Stromal cell of bone marrow (primary cell): ENCODE results near the gene CPXM2.

Experiments
- DNase-seq: peaks from one replicate; pipeline ENCODE4 v3.0.0-alpha.2; 2012; ENCODE audit warnings: low read depth

Gene CPXM2

DNA sequence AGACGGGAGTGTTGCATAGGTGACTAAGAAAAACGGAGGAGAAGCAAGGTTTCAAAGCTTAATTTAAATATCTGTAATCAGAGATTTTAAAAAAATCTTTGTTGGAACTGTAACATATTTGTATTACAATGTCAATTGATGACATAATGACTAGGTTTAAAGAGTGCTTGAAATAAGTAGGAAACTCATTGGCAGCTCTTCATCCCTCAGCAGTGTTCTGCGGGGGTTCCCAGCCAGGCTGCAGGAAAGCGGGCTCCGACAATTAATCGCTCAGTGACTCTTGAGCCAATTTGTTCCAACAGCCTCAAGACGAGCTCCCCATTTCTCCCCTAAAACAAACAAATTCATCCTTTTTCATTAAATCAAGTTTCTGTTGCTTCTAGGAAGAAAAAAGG is 22.6 kb downstream of the CPXM2 start:
- no peak for DNase-seq

DNA sequence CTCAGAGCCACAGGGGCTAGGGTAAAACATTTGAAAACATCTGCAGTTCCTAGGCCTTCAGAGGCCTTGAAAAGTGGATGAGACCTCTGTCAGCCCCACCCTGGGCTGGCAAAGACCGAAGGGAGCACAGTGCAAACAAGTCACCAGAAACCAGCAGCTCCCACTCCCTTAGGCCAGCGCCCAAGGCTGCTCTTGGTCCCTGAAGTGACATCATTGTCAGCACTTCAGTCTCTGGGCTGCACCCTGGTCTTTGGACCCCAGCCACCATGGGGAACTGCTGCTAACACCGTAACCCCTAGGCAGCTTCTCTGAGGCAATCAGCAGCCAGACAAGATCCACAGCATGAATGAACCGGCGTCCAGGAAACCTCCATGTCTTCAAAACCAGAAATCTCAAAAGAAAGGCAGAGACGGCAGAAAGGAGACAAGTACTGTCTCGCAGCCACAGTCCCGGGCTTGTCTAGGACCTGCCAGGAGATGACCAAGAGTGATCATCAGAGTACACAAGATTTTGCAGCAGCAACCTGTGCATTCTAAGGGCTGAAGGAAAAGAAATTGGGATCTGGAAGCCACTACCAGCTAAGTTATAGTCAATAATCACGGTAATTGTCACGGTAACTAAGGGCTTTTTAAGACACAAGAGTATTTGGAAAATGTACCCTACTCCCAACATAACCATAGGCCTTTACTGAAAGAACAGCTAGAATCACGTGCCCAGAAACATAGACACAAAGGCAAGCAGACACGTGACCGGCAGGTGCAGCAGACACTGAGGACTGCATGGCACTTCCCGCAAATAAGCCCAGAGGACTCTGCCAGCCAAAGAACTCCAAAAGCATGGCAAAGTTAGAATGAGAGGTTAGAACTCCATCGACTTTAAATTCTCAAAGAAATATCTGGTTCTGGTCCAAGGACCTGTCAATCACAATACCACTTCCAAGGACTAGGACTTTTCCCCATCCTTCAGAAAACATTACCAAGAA is 23.3 kb downstream of the CPXM2 start:
- no peak for DNase-seq

DNA sequence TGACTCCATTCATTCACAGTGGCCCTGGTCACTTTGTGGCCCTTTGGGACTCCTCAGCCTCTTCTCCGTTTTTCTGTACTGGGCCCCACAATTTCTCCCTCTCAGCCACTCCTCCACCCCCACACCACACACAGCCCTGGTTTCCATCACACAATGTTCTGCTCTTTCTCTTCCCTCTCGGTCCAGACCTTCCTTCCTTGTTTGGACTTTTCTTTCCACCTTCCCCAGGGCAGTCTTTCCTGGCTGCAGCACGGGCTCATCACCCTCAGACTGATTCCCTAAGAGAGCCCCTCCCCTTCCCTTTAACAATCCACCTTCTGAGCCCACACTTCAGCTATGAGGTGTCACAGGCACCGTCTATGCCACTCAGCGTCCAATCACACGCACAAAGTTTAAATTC is 25.7 kb downstream of the CPXM2 start:
- no peak for DNase-seq

DNA sequence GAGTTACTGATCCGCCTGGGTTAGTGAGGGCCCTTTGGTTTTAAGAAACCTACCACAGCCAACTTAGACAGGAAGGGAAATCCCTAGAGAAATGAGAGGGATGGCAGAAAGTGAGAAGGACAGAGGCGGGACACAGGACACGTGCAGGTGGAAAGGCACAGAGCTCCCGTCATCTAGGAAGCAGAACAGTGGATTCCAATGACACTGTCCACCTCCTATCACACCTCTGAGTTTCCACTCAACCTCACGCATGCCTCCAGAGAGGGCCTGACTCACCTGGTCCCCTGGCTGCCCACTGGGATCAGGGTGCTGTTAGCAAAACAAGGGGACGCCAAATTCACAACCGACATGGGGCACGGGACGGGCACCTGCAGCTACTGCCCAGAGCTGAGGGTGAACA is 26.3 kb downstream of the CPXM2 start:
- no peak for DNase-seq

DNA sequence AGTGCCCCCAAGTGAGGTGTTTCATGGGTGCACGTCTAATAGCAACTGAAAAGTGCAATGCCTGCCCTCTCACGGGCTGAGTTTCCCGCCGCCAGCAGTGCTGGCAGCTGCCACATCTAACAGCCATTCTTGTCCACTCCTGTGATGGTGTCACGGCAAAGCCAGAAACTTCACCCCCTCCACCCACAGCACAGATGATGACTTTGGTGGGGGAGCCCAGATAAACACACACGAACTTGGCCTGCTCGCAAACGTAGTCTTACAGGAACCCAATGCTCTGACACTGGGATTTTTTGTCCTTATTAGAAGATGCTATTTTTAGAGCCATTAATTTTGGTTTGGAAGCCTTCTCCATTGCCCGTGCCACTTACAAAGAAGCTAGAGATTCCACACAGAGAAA is 26.7 kb downstream of the CPXM2 start:
- DNase-seq, result no peak

DNA sequence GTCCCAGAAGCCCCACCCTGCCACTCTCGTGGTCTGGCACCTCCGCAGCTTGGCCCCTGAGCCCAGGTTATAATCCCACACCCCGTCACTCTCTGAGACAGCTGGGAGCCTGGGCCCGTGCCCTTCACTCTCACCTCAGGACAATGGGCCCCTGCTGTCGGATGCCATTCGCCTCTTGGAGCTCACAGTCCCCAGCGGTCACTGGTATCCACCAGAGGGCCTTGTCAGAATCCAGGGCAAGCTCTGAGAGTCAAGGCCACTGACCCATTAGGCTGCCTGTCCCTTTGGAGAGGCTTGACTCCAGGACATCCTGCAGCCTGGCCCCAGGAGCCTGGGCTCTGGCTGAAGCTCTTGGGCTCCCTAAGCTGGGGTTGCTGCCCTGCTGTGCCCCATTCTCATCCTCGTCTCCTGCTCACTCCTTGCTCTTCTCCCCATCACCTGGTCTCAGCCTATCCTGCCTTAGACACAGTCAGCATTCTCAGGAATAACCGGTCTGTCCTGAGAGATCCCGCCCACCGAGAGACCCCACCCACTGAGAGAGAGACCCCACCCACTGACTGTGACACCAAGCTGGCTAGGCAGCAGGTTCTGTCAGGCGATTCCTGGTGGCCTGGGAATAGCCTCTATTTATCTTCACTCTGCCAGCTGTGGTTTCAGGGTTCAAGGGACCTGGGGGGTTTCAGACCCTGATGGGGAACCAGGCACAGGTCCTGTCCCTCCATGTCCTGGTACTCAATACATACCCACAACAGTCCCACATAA is 27.7 kb downstream of the CPXM2 start:
- no peak for DNase-seq

DNA sequence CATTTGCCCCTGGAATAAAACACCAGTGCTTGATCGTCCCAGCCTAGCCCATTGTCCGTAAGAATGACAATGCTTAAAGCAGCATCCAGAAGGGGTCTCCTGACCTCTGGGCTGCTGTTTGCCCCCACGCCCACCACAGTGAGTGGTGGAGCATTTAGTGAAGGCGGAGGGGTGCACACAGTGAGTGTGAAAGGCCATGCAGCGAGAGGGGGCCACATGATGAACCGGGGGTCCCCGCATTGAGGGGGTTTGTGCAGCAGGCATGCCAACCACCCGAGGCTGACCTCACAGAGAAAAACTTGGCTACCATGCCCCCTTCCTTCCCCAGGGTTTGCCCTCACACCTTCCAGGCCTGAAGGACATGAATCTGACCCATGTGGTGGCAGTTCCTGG is 28.4 kb downstream of the CPXM2 start:
- DNase-seq, result no peak

DNA sequence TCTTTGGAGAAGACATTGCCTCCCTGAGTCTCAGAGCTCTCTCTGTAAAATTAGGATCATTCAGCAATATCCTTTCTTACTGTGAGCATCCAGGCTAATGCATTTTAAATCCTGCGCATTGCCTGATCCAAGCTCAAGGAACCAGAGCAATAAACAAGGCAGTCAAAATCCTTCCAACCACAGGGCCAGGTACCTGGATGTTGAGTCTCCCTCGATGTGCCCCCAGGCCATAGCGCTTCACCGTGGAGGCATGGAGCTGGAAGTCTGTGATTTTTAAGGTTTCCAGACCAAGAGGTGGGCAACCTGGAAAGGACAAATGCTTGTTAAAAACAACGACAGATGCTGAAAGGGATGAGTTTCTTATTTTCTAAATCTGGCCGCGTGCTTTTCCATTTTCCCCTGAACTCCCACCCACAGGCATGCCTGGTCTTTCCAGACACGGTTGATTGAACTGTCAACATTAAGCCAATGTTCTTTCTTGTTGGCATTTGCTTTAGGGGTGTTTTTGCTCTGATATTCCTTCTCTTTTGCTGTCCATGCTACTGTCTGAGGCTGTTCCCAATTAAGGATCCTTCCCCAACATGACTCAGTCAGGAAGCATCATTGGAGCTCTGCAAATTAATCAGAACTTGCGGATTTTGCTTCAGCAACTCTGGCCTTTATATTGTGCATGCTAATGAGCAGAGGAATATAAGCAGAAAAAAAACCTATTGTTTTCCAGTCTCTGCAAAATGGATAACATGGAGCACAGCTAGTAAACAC is 29.0 kb downstream of the CPXM2 start:
- peak; percentile 7 for DNase-seq

DNA sequence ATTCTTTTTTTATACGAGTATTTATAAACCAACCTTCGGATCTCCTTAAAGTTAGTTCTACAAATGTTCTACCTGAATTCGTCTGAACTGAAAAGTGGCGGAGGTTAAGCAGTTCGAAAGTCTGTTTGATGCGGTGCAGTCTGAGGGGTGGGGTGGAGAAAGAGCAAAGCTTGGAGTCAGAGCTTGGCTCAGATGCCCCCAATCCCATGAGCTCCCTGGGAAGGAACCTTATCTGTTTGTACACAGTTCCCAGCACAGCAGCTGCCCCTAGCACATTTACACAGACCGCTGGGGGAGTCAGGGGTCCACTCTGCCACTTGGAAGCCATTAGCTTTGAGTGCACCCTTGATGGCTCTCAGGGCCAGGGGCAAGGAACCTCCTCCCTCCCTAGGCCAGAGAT is 30.8 kb downstream of the CPXM2 start:
- no peak for DNase-seq

DNA sequence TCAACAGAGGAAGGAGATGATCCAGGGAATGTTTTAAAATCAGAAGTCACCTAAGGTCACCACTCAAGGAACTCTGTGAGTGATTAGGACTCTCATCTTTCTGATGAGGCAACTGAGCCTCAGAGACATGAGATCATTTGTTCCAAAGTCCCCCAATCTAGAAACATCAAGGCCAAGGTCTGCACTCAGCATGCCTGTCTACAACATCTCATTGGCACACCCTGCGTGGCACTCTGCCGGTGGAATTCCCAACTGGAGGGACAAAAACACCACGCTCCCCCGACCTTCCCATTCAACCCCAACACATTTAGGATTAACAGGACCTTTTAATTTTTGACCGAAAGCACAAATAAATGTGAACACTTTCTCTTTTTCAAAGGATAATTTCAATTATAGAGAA is 31.4 kb downstream of the CPXM2 start:
- no peak for DNase-seq

DNA sequence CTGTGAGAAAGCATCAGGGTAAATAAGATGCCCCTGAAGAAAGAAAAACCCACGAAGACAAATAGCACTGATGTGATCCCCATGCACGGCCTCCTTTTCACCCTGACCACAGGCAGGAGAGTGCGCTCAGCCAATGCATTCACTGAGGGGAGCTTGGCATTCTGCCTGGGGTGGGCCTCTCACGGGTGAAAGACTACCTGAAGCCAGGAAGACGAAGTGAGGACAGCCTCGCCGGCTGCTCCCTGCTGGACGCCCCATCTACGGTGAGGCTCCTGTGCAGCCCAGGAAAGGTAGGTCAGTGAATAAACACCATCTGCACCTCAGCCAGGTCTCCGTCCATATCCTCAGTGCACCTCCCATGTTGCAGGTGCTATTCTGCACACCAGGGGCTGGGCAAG is 32.0 kb downstream of the CPXM2 start:
- no peak for DNase-seq

DNA sequence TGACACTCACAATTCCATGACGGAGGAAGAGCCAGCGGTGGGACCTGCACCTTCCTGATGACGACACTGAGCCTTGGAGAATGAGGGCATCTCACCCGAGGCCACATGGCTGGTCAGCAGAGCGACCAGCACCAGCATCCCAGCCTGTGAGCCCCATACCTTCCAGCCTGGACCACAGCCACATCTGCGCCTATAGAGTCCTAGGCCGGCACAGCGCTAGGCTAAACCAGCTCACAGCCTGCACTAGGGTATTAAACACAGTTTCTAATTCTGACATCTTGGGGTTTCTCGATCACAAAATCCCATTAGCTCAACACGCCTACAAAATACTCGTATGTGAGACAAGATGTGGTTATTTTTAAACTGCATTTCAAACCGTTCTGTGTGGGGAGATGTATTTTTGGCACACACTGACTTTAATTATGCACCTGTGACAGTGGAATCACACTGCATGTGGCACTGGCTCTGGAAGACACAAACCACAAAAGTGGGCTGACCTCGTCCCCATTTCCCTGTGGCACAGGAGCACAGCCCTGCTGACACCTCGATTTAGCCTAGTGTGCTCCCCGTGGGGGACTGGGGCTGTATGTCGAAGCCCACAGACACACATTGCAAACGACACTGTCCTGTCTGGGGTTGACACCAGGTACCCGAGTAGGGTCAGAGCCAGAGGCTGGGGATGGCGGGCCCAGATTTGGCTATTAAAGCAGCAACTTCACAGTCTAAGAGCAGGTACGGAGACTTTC is 32.5 kb downstream of the CPXM2 start:
- DNase-seq, result no peak

DNA sequence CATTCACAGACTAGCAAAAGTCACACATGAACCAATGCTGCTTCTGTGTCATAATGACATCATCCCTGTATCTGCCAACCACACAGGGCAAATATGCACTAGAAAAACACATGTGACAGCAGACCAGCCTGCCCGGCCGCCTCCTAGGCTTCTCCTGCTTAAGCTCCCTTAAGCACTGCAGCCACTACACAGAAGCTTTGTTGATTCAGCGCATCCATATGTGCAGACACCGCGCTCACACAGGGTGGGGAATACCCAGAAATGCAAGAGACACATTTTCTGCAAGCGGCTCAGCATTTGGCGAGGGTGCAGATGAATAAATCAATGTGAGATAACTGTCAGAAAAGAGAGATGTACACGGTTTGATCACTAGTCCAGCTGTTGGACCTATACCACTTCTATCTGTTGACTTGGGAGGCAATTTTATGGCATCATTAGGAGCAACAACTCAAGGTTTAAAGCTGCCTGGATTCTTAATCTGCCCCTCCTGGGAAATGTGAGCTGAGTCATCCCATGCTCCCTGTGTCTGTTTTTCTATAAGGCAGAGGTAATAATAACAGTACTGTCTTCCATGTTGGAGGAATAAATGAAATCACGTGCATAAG is 33.4 kb downstream of the CPXM2 start:
- peak; percentile 63 for DNase-seq

DNA sequence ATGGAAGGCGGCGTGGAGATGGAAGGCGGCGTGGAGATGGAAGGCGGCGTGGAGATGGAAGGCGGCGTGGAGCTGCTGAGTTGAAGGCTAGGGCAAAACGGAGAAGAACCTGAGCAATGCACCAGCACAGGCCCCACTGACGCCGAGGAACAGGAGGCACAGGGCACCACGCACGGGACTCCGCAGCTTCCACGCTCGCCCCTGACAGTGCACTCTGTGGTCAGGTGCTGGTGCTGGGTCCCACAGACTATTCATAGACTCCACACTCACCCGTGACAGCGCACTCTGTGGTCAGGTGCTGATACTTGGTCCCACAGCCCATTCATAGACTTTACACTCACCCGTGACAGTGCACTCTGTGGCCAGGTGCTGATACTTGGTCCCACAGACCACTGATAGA is 34.0 kb downstream of the CPXM2 start:
- no peak for DNase-seq

DNA sequence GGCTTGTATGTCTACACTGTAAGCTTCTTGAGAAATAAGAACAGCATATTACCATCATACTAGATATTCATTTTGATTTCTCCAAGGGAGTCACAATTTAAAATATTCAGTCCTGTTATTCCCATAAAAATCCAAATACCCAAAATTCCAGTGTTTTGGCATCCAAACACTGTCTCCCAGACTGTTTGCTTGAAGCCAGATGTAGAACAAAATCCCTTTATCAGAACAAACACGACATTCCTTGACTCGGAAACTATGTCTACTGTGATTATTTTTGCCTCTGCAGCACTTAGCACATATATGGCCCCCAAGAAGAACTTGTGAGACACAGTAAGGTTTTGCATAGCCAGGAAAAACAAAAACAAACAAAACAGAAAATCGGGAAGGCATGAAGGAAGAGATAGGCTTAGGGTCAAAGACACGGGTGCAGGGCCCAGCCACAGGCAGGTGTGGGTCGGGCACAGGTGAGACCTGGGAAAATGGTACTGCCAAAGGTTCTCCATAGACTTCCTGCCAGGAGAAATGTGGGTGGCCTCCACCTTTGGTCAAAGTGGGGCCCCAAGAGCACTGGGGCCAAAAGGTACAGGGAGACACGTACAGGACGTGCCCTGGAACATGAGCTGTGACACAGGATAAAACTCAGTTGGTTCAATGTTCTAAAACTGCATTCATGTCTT is 36.5 kb downstream of the CPXM2 start:
- DNase-seq, result no peak

DNA sequence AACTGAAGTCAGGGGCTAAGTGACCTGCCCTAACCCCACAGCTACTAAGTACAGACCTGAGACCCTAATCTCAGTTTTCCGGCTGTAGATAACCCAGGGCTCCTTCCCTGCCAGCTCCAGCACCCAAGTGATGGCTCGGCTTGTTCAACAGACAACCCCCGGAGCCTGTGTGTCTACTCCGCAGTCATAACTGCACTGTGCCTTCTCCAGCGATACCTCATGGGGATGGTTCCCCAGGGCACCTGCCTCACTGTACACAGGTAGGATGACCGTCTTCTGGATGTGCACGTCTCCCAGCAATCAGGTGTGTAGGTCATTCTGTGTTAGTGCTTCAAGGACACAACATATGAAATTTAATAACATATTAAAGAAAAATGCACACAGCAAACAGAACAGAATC is 37.1 kb downstream of the CPXM2 start:
- no peak for DNase-seq

DNA sequence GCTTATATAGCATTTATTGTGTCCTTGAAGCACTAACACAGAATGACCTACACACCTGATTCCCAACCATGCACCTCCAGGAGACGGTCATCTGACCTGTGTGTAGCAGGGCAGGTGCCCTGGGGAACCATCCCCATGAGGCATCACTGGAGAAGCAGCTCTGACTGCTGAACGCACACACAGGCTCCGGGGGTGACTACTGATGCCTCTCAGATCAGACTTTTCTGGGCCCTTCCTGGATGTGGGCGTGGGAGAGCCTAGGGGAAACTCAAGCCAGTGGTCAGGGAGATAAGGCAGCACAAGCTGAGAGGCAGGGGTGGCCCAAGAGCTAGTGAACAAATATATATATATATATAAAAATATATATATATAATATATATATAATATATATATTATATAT is 37.6 kb downstream of the CPXM2 start:
- no peak for DNase-seq

DNA sequence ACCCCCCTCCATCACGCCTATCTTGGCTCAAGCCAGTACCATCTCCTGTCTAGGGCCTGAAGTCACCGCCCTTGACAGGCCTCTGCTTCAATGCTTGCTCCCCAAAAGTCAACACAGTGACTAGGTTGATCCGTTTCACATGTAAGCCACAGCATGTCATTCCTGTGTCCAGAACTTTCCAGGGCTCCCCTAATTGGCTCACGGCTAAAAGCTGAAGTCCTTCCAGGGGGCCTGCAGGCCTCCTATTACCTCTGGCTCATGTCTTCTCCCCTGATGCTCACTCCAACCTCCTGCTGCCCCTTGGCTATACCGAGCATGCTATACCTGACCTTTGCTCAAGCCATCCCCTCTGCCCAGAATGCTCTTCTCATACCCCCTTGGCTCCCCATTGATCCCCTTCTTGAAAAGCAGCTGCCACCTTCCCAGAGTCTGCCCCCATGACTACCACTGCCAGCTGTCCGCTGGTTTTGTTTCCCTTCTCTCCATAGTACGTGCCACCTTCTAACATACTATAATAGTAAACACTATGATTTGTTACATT is 39.1 kb downstream of the CPXM2 start:
- DNase-seq, result no peak

DNA sequence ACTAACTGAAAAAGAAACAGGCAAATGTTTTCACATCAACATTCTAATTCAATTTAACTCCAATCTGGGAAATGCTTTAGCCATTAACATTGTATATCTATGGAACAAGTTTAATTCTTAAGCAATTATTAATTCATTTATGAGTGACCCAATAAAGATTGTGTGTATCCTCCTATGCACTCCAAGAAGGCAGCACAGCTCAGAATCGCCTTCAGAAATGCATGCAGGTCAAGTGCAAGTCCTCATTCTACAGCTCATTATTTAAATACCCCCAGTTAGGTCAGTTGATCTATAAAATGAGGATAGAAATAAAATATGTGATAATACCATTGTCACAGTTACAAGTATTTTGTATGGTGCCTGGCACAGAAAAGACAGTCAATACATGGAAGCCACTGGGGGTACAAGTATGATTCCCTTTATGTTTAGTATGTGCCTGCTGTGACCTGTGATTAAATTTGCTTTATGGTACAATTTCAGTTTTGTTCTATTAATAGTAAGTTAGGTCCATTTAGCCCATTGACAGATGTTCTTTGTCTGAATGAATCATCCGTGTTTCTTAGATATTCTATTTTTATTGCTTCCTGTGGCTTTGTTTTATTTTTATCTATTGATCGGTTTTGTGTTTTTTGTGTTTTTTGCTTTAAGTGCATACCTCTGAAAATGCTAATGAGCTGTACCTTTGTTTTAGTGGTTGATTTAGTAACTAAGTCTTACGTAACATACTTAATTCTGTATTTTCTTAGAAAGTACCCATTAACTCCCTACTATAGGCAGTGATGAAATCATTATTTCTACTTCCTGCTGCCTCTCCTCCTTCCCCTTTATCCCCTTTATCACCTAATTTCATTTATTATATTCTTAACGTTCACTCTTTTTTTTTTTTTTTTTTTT is 42.8 kb downstream of the CPXM2 start:
- DNase-seq, result no peak
